ENCODE data around the gene RIPPLY3. TPM values are rescaled to one million over a fixed set of nuclear protein-coding genes. Genes with fewer than 3 reads are reported as not detected.
A peak's percentile ranks its signal among the peaks of the same experiment; 100 is the strongest.

The RIPPLY3 gene
- total and polyA plus RNA-seq, 2 of the 13 experiments (the other 11 are each of a cell fraction or from before 2014, with no cell fraction given), result 0.09 to 2.9 TPM

DNA sequence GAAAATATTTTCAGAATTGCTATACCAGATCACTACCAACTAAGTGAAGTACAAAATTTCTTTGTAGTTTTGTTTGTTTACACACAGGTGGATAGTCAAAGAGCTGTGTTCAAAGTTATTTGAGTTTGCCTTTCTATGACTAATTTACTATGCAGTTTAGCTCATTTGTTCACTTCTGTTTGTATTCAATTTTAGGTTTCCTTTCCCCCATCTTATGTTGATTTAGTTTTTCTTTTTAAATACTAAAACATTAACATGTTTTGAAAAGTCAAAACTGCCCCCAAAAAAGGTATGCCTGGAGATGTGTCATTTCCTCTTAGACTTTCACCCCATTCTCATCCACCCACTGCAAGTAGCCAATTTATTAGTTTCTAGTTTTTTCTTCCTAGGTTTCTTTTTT, 18.7 kb upstream of the RIPPLY3 start (continued):
- TF ChIP-seq ELF3 (CRISPR knock-in tag; IDR thresholded peaks at IDR 0.05), result 0 out of 2 replicates have a peak, but pooled peaks have one; percentile 40
- TF ChIP-seq, protein P1, sequence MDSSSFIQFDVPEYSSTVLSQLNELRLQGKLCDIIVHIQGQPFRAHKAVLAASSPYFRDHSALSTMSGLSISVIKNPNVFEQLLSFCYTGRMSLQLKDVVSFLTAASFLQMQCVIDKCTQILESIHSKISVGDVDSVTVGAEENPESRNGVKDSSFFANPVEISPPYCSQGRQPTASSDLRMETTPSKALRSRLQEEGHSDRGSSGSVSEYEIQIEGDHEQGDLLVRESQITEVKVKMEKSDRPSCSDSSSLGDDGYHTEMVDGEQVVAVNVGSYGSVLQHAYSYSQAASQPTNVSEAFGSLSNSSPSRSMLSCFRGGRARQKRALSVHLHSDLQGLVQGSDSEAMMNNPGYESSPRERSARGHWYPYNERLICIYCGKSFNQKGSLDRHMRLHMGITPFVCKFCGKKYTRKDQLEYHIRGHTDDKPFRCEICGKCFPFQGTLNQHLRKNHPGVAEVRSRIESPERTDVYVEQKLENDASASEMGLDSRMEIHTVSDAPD (CRISPR knock-in tag; IDR thresholded peaks at IDR 0.05), result no peak
- peak; percentile 26; the same call in 1 of the 2 replicates for TF ChIP-seq ZNF24 (IDR thresholded peaks at IDR 0.05)
- TF ChIP-seq, protein P2, sequence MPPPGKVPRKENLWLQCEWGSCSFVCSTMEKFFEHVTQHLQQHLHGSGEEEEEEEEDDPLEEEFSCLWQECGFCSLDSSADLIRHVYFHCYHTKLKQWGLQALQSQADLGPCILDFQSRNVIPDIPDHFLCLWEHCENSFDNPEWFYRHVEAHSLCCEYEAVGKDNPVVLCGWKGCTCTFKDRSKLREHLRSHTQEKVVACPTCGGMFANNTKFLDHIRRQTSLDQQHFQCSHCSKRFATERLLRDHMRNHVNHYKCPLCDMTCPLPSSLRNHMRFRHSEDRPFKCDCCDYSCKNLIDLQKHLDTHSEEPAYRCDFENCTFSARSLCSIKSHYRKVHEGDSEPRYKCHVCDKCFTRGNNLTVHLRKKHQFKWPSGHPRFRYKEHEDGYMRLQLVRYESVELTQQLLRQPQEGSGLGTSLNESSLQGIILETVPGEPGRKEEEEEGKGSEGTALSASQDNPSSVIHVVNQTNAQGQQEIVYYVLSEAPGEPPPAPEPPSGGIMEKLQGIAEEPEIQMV (CRISPR knock-in tag; IDR thresholded peaks at IDR 0.05; ENCODE audit: low read depth), result no peak
- TF ChIP-seq SOX13 (IDR thresholded peaks at IDR 0.05), result no peak
- peak in 1 of 2 experiments; percentile 41; a peak in 1 of 4 replicates for TF ChIP-seq SOX13 (CRISPR knock-in tag; conservative IDR thresholded peaks at IDR 0.05 in 1 of 2, IDR thresholded peaks at IDR 0.05 in 1 of 2)
- TF ChIP-seq CREB1 (IDR thresholded peaks at IDR 0.05), result no peak
- peak; percentile 54; the same call in 1 of the 2 replicates for TF ChIP-seq CREB1 (CRISPR knock-in tag; IDR thresholded peaks at IDR 0.05)
- TF ChIP-seq ATF4 (CRISPR knock-in tag; IDR thresholded peaks at IDR 0.05), result peak in 1 of 2 experiments; percentile 22; a peak in 1 of 4 replicates
- TF ChIP-seq, protein P3, sequence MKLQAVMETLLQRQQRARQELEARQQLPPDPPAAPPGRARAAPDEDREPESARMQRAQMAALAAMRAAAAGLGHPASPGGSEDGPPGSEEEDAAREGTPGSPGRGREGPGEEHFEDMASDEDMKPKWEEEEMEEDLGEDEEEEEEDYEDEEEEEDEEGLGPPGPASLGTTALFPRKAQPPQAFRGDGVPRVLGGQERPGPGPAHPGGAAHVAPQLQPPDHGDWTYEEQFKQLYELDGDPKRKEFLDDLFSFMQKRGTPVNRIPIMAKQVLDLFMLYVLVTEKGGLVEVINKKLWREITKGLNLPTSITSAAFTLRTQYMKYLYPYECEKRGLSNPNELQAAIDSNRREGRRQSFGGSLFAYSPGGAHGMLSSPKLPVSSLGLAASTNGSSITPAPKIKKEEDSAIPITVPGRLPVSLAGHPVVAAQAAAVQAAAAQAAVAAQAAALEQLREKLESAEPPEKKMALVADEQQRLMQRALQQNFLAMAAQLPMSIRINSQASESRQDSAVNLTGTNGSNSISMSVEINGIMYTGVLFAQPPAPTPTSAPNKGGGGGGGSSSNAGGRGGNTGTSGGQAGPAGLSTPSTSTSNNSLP (IDR thresholded peaks at IDR 0.05; ENCODE audit: low read depth, low read length), result 0 out of 2 replicates have a peak, but pooled peaks have one; percentile 14
- peak; percentile 67 for TF ChIP-seq ARID5B (CRISPR knock-in tag; IDR thresholded peaks at IDR 0.05)
- TF ChIP-seq PPARG (CRISPR knock-in tag; conservative IDR thresholded peaks at IDR 0.05), result 0 out of 2 replicates have a peak, but pooled peaks have one; percentile 40
- TF ChIP-seq HHEX (CRISPR knock-in tag; IDR thresholded peaks at IDR 0.05), result peak; percentile 17; the same call in 1 of the 2 replicates
- TF ChIP-seq NFKBIZ (CRISPR knock-in tag; IDR thresholded peaks at IDR 0.05), result no peak
- TF ChIP-seq FOXP4 (CRISPR knock-in tag; IDR thresholded peaks at IDR 0.05), result peak; percentile 64
- TF ChIP-seq LCORL (IDR thresholded peaks at IDR 0.05), result peak; percentile 86; the same call in 1 of the 2 replicates
- no peak; the same call in 1 of the 2 replicates for TF ChIP-seq LCORL (CRISPR knock-in tag; IDR thresholded peaks at IDR 0.05)

Data from HepG2 (cell line).